BJ (cell line): ENCODE data around the gene DHX38. TPM values are rescaled to one million over a fixed set of nuclear protein-coding genes. Genes with fewer than 3 reads are reported as not detected.

Experiments
- CTCF ChIA-PET: fragments of 350-600 bp; formaldehyde crosslinking; extraction: SDS; loops from one replicate; lab custom pipeline; 2021; ENCODE audit warnings: antibody characterized with exemption, inconsistent platforms; lab: Yijun Ruan, JAX
- POLR2A ChIA-PET: fragments of 300-600 bp; sonication (Branson Sonifier 250); formaldehyde crosslinking; extraction: SDS; loops from one replicate; lab custom pipeline; 2021; ENCODE audit warnings: antibody characterized with exemption; lab: Charles Lee
- DNase-seq: peaks from one replicate; pipeline ENCODE4 v3.0.0-alpha.2; 2011; ENCODE audit warnings: low read depth
- H3K27me3 ChIP-seq: 2 replicates; pipeline ENCODE4 v1.6.0; 2011; ENCODE audit warnings: low read length; ENCODE audit not compliant: control insufficient read depth, insufficient read depth
- H3K36me3 ChIP-seq: 2 replicates; pipeline ENCODE4 v1.5.1; 2011; ENCODE audit warnings: low read length; ENCODE audit not compliant: control insufficient read depth, insufficient read depth
- H3K4me3 ChIP-seq: 2 replicates; pipeline ENCODE4 v1.5.1; 2011; ENCODE audit warnings: low read depth, mild to moderate bottlenecking, control low read depth, low read length
- CTCF ChIP-seq: IDR thresholded peaks from 2 replicates; pipeline ENCODE4 v1.5.1; 2011; ENCODE audit warnings: low read depth, mild to moderate bottlenecking, control low read depth, inconsistent platforms, low read length, moderate library complexity; ENCODE audit not compliant: insufficient read depth
- polyA plus RNA-seq: library from polyadenylated mRNA; depleted of rRNA; stranded (reverse); fragments of >200 nt; gene quantifications from 2 replicates; pipeline ENCODE4 v1.2.3, GENCODE V29; 2011

The DHX38 gene
- polyA plus RNA-seq, 1 experiment: 37.6 TPM

- POLR2A ChIA-PET: no interaction called here
- Histone ChIP-seq H3K4me3 (no peak overlapping the region), H3K36me3 (no peaks in the 10 kb centered on the region), H3K27me3 (no peaks in the 10 kb centered on the region)
- no peak for TF ChIP-seq CTCF
- DNase-seq: no peak
- CTCF ChIA-PET: interaction anchor here (0.7 to 1.7 kb wide), 3 partner anchors 11 to 1826 kb away, joined by 4 read pairs; no protein-coding TSS in a partner anchor
These were observed 36.5 kb downstream of the DHX38 start for GRCh38 chr16:72129976-72130656.

GRCh38 chr16:72131036-72131435, 37.4 kb downstream of the DHX38 start:
- no peaks in the 10 kb centered on the region for H3K27me3 ChIP-seq
- ChIA-PET POLR2A (no interaction called here), CTCF (interaction anchor here (1.7 kb wide), 1 partner anchor 1825 kb away, joined by 4 read pairs; no protein-coding TSS in a partner anchor)
- no peak for TF ChIP-seq CTCF
- H3K4me3 ChIP-seq: no peak overlapping the region
- no peak for DNase-seq
- no peaks in the 10 kb centered on the region for H3K36me3 ChIP-seq

GRCh38 chr16:72132726-72133125, 39.1 kb downstream of the DHX38 start:
- no peaks in the 10 kb centered on the region for H3K36me3 ChIP-seq
- H3K4me3 ChIP-seq: no peak overlapping the region
- no peak for TF ChIP-seq CTCF
- POLR2A ChIA-PET: no interaction called here
- H3K27me3 ChIP-seq: no peaks in the 10 kb centered on the region
- DNase-seq: no peak
- CTCF ChIA-PET: no interaction called here

GRCh38 chr16:72134507-72134906, 40.9 kb downstream of the DHX38 start:
- no peaks in the 10 kb centered on the region for H3K27me3 ChIP-seq

More at GRCh38 chr16:72134507-72134906, 40.9 kb downstream of the DHX38 start:
- CTCF ChIA-PET: interaction anchor here (3.3 kb wide), 1 partner anchor 10 kb away, joined by 14 read pairs; no protein-coding TSS in a partner anchor
- no peak for TF ChIP-seq CTCF
- no peak for DNase-seq
- no peak overlapping the region for H3K4me3 ChIP-seq
- H3K36me3 ChIP-seq: no peaks in the 10 kb centered on the region
- POLR2A ChIA-PET: no interaction called here
